Mesenteric fat pad (tissue), 1 donor: ENCODE data around the gene CUBN. TPM values are rescaled to one million over a fixed set of nuclear protein-coding genes. Genes with fewer than 3 reads are reported as not detected.

Source experiments
- DNase-seq: peaks from one replicate; pipeline ENCODE4 v3.0.0-alpha.2; 2020; ENCODE audit warnings: low spot score
- long read RNA-seq: library from polyadenylated mRNA; unstranded; transcript quantifications from one replicate; pipeline ENCODE4 v2.0.0, GENCODE V29; 2020
- total RNA-seq: library from RNA; stranded (reverse); fragmentation: NEBNext Ultra II Directional; extraction: Animal tissue kit (Norgen Biotek cat#: 25700); gene quantifications from one replicate; pipeline ENCODE4 v1.2.1, GENCODE V29; 2021
- donor health status: DM: yes; HTN: yes; CAD: no.

Gene CUBN
- total RNA-seq: 3.5 TPM
- long read RNA-seq, partial matches to known transcripts: 0 of 1 reads
- long read RNA-seq, other reads (novel, unspliced or antisense): 1 of 1 reads

- DNase-seq: no peak
Observed at GRCh38 chr10:17129741-17130140, at the start of gene CUBN. Gene CUBN (minus strand): TSS chr10:17129811. CDS start chr10:17129765, 46 bp downstream.

- no peak for DNase-seq
Observed at GRCh38 chr10:17179002-17179401, 49.4 kb upstream of the CUBN start.

- DNase-seq: no peak
Observed at GRCh38 chr10:17178006-17178405, 48.4 kb upstream of the CUBN start.

- no peak for DNase-seq
Observed at GRCh38 chr10:17177014-17177413, 47.4 kb upstream of the CUBN start.

- no peak for DNase-seq
Observed at GRCh38 chr10:17176091-17176490, 46.5 kb upstream of the CUBN start.

GRCh38 chr10:17175551-17175950, 45.9 kb upstream of the CUBN start:
- no peak for DNase-seq

GRCh38 chr10:17174626-17175025, 45.0 kb upstream of the CUBN start:
- DNase-seq: no peak

- no peak for DNase-seq
Observed at GRCh38 chr10:17171141-17171641, 41.6 kb upstream of the CUBN start.

GRCh38 chr10:17169803-17170202, 40.2 kb upstream of the CUBN start:
- DNase-seq: no peak

- DNase-seq: no peak
Observed at GRCh38 chr10:17166699-17167098, 37.1 kb upstream of the CUBN start.

GRCh38 chr10:17162828-17163227, 33.2 kb upstream of the CUBN start:
- no peak for DNase-seq

GRCh38 chr10:17161775-17162174, 32.2 kb upstream of the CUBN start:
- DNase-seq: no peak

- no peak for DNase-seq
Observed at GRCh38 chr10:17157024-17157423, 27.4 kb upstream of the CUBN start.

GRCh38 chr10:17155826-17156225, 26.2 kb upstream of the CUBN start:
- DNase-seq: no peak

GRCh38 chr10:17154116-17154515, 24.5 kb upstream of the CUBN start:
- no peak for DNase-seq

GRCh38 chr10:17153321-17153720, 23.7 kb upstream of the CUBN start:
- no peak for DNase-seq

GRCh38 chr10:17151716-17152115, 22.1 kb upstream of the CUBN start:
- no peak for DNase-seq

- no peak for DNase-seq
Observed at GRCh38 chr10:17147884-17148489, 18.4 kb upstream of the CUBN start.

- no peak for DNase-seq
Observed at GRCh38 chr10:17146892-17147291, 17.3 kb upstream of the CUBN start.

- DNase-seq: no peak
Observed at GRCh38 chr10:17145239-17145638, 15.6 kb upstream of the CUBN start.

- no peak for DNase-seq
Observed at GRCh38 chr10:17144757-17145156, 15.1 kb upstream of the CUBN start.

- no peak for DNase-seq
Observed at GRCh38 chr10:17144032-17144431, 14.4 kb upstream of the CUBN start.

- DNase-seq: no peak
Observed at GRCh38 chr10:17143055-17143690, 13.6 kb upstream of the CUBN start.
